GM12878 (cell line): ENCODE measurements around the gene ABCB9. TPM values are rescaled to one million over a fixed set of nuclear protein-coding genes. Genes with fewer than 3 reads are reported as not detected.
A peak's percentile ranks its signal among the peaks of the same experiment; 100 is the strongest.

ENCODE experiments used
- ATAC-seq: fragments of 200-7000 bp; cut with Tn5 transposase; 3 replicates; pipeline ENCODE4 v1.9.1; 2020; ENCODE audit warnings: mild to moderate bottlenecking, moderate library complexity
- BruUV-seq: library from RNA; stranded (reverse); fragments of 400-500 nt; replicated peaks from 2 replicates; lab custom pipeline; 2021; lab: Mats Ljungman, UMichigan
- CTCF ChIA-PET: fragments of 300-600 bp; sonication (Branson Sonifier 250); formaldehyde crosslinking; extraction: SDS; loops from one replicate; lab custom pipeline; 2021; ENCODE audit warnings: inconsistent platforms; lab: Yijun Ruan, JAX
- POLR2A ChIA-PET: fragments of 350-600 bp; formaldehyde crosslinking; extraction: SDS; loops from one replicate; lab custom pipeline; 2021; ENCODE audit warnings: inconsistent platforms; lab: Charles Lee
- RAD21 ChIA-PET: fragments of 300-600 bp; sonication (Branson Sonifier 250); formaldehyde crosslinking; loops from one replicate; lab custom pipeline; 2023; ENCODE audit warnings: antibody characterized with exemption; ENCODE audit not compliant: unreplicated experiment; lab: Charles Lee
- SMC1A ChIA-PET: fragments of 300-600 bp; sonication (Branson Sonifier 250); formaldehyde crosslinking; loops from one replicate; lab custom pipeline; 2023; ENCODE audit not compliant: unreplicated experiment, uncharacterized antibody; lab: Charles Lee
- DNase-seq: peaks from one replicate; pipeline ENCODE4 v3.0.0-alpha.2; 2011; ENCODE audit warnings: low read depth, low spot score
- FAIRE-seq: peaks from 3 replicates; lab custom pipeline; 2011; peaks lifted over from hg19 to GRCh38; lab: Jason Lieb, UNC
- H2AFZ ChIP-seq: 2 replicates; pipeline ENCODE4 v1.6.0; 2011; ENCODE audit warnings: low read depth, low read length, control low read depth; ENCODE audit not compliant: control insufficient read depth
- H3K27ac ChIP-seq: 2 replicates; pipeline ENCODE4 v1.5.1; 2011; ENCODE audit warnings: control low read depth; ENCODE audit not compliant: control insufficient read depth, insufficient read depth
- H3K27me3 ChIP-seq, 2 experiments: replicated peaks in 1 of 2; 2 replicates each; pipeline versions ENCODE4 v1.6.0 to v1.6.1; 2011; ENCODE audit warnings: low read length in 1 of 2; ENCODE audit not compliant: control insufficient read depth in 2 of 2, insufficient read depth in 2 of 2
- H3K36me3 ChIP-seq, 2 experiments: 2 replicates each; pipeline ENCODE4 v1.5.1; 2011; ENCODE audit warnings: low read length in 1 of 2; ENCODE audit not compliant: control insufficient read depth in 2 of 2, insufficient read depth in 2 of 2
- H3K4me1 ChIP-seq: 2 replicates; pipeline ENCODE4 v1.6.1; 2011; ENCODE audit warnings: mild to moderate bottlenecking, low read length, moderate library complexity, mixed read lengths; ENCODE audit not compliant: control insufficient read depth, insufficient read depth
- H3K4me2 ChIP-seq: 2 replicates; pipeline ENCODE4 v1.6.0; 2011; ENCODE audit warnings: control low read depth; ENCODE audit not compliant: control insufficient read depth, insufficient read depth
- H3K4me3 ChIP-seq: fragments of 200-600 bp; sonication (generic); 2 replicates; pipeline ENCODE4 v1.5.1; 2016
- H3K79me2 ChIP-seq: 2 replicates; pipeline ENCODE4 v1.6.0; 2011; ENCODE audit warnings: low read length; ENCODE audit not compliant: control insufficient read depth, insufficient read depth
- H3K9ac ChIP-seq: 2 replicates; pipeline ENCODE4 v1.8.0; 2011; ENCODE audit warnings: low read length, control low read depth, mixed read lengths; ENCODE audit not compliant: control insufficient read depth, insufficient read depth
- H3K9me3 ChIP-seq: replicated peaks from 3 replicates; pipeline ENCODE4 v1.5.1; 2011; ENCODE audit warnings: mild to moderate bottlenecking, low read length; ENCODE audit not compliant: control insufficient read depth, insufficient read depth
- H4K20me1 ChIP-seq: 2 replicates; pipeline ENCODE4 v1.6.0; 2011; ENCODE audit not compliant: control insufficient read depth, insufficient read depth
- ATF7 ChIP-seq: fragments of 450-650 bp; IDR thresholded peaks from 2 replicates; pipeline ENCODE4 v1.6.1; 2016; ENCODE audit warnings: low read depth, mild to moderate bottlenecking
- CBX3 ChIP-seq: fragments of 200-600 bp; sonication (generic); IDR thresholded peaks from 2 replicates; pipeline ENCODE4 v1.6.1; 2016; ENCODE audit warnings: low read depth, borderline replicate concordance
- GATAD2B ChIP-seq: fragments of 450-650 bp; conservative IDR thresholded peaks from 2 replicates; pipeline ENCODE4 v1.6.1; 2017; ENCODE audit warnings: low read depth, mild to moderate bottlenecking, moderate library complexity
- NFIC ChIP-seq: IDR thresholded peaks from 2 replicates; pipeline ENCODE4 v1.6.1; 2012; ENCODE audit warnings: low read depth, mild to moderate bottlenecking, inconsistent platforms, low read length, moderate library complexity
- POU2F2 ChIP-seq: IDR thresholded peaks from 3 replicates; pipeline ENCODE4 v1.6.1; 2011; ENCODE audit warnings: low read depth, mild to moderate bottlenecking, low read length, borderline replicate concordance
- RB1 ChIP-seq: fragments of 450-650 bp; formaldehyde crosslinking; IDR thresholded peaks from 2 replicates; pipeline ENCODE4 v1.6.1; 2017; ENCODE audit warnings: mild to moderate bottlenecking, borderline replicate concordance
- RBBP5 ChIP-seq: fragments of 200-600 bp; sonication (generic); conservative IDR thresholded peaks from 2 replicates; pipeline ENCODE4 v1.6.1; 2016
- SIX5 ChIP-seq: IDR thresholded peaks from 2 replicates; pipeline ENCODE4 v1.6.1; 2011; ENCODE audit warnings: mild to moderate bottlenecking, low read depth, low read length, moderate library complexity; ENCODE audit not compliant: severe bottlenecking
- SPI1 ChIP-seq: IDR thresholded peaks from 2 replicates; pipeline ENCODE4 v1.6.1; 2011; ENCODE audit warnings: low read depth, mild to moderate bottlenecking, low read length, moderate library complexity, borderline replicate concordance; ENCODE audit not compliant: insufficient read depth
- TCF3 ChIP-seq: IDR thresholded peaks from 2 replicates; pipeline ENCODE4 v1.6.1; 2012; ENCODE audit warnings: low read depth, mild to moderate bottlenecking, low read length, borderline replicate concordance; ENCODE audit not compliant: insufficient read depth
- USF2 ChIP-seq: IDR thresholded peaks from 2 replicates; pipeline ENCODE4 v1.6.1; 2011; ENCODE audit warnings: low read depth, low read length, improper control_type of control experiment, borderline replicate concordance
- YY1 ChIP-seq: IDR thresholded peaks from 2 replicates; pipeline ENCODE4 v1.6.1; 2011; ENCODE audit warnings: low read depth, mild to moderate bottlenecking, low read length
- WGBS: methylation state at CpG from one replicate; pipeline ENCODE4 v1.1.6; 2016; ENCODE audit warnings: low lambda C conversion rate; ENCODE audit not compliant: insufficient replicate concordance, insufficient coverage; ENCODE audit errors: missing lambda C conversion rate; 5-methylcytosine and 5-hydroxymethylcytosine counted together
- in situ Hi-C: fragments of 300-500 bp; cut with MboI; formaldehyde crosslinking; loops from 9 replicates; pipeline ENCODE4 v1.14.3; 2018; ENCODE audit warnings: mixed read lengths
- intact Hi-C: fragments of 100-400 bp; cut with micrococcal nuclease; formaldehyde crosslinking; loops from one replicate; pipeline ENCODE4 v1.14.2; 2022; ENCODE audit not compliant: unreplicated experiment
- polyA plus RNA-seq, 11 experiments: library from polyadenylated mRNA; depleted of rRNA in 4 of 11; unstranded in 6 of 11; stranded (reverse) in 5 of 11; fragments of >200 nt; fragmentation: Nextera tagmentation in 4 of 11; fragmentation: Illumina TruSeq in 1 of 11; extraction: Ambion mirVana in 4 of 11; extraction: Trizol in 1 of 11; gene quantifications; 1 replicate in 1 of 11; 2 replicates in 10 of 11; pipeline versions ENCODE4 v1.2.1 to v1.2.3, GENCODE V29; 2011 to 2016; ENCODE audit warnings: inconsistent platforms in 2 of 11, missing spikeins in 2 of 11, low read depth in 1 of 11
- total RNA-seq, 4 experiments: library from RNA; depleted of rRNA in 3 of 4; stranded (reverse); fragments of >200 nt in 3 of 4; fragmentation: Illumina TruSeq in 1 of 4; extraction: Trizol in 1 of 4; gene quantifications; 2 replicates each; pipeline versions ENCODE4 v1.2.1 to v1.2.3, GENCODE V29; 2013 to 2021
- TF ChIP-seq, protein P1 (sequence below): fragments of 450-650 bp; IDR thresholded peaks from 2 replicates; pipeline ENCODE4 v1.6.1; 2017; ENCODE audit warnings: borderline replicate concordance

ABCB9 gene
- total and polyA plus RNA-seq, 10 of the 15 experiments (the other 5 are each of a cell fraction or from before 2014, with no cell fraction given): 0.37 to 4.9 (median 3.1) TPM

GRCh38 chr12:122965321-122965751 is 927 bp downstream of the ABCB9 start:
- SMC1A ChIA-PET: interaction anchor here (0.6 to 1.7 kb wide), 3 partner anchors 9 to 104 kb away, joined by 3 to 7 read pairs (median 3); no protein-coding TSS in a partner anchor
- intact Hi-C loops: no loop called here

DNA sequence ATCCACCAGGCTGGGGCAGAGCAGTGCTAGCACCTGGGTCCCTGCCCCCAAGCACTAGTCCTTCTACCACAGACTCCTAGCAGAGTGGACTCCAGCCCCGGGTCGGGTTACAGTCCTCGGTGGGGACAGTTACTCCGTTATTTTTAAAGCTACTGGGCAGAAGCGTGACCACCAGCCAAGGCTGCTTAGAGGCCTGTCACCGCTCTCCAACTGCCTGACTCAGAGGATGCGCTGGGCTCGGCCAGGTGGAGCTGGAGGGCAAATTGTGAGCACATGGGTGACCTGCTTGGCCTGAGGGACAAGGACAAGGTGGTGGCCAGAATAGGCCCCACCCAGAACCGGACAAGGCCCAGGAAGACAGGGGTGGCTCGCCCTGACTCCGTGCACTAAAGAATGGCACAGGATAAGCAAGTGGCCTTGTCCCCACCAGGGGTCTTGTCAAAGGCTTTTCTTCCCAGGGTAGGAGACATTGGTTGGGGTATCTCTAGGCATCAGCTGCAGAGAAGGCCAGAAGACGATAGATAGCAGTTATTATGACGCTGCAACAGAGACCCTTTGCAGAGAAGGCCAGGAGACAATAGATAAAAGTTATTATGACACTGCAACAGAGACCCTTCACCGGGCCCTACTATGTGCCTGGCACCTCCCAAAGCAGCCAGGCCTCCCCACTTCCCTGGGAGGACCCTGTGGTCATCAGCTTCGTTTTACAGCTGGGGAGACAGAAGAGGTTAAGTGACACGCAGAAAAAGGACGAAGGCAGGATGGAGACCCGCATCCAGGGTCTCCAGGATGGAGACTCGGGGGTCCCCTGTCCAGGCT is 1.6 kb downstream of the ABCB9 start:
- Histone ChIP-seq H3K9me3 (no peaks in the 10 kb centered on the region), H3K79me2 (no peaks in the 10 kb centered on the region), H3K4me2 (no peak overlapping the region), H3K4me3 (no peak overlapping the region), H4K20me1 (peaks cover 3% of the 10 kb centered on the region), H3K4me1 (peaks cover 4% of the 10 kb centered on the region; the same call in 1 of the 2 replicates), H3K36me3 (no peaks in the 10 kb centered on the region), H3K27ac (no peak overlapping the region), H3K9ac (no peak overlapping the region), H2AFZ (no peak overlapping the region), H3K27me3 (no peaks in the 10 kb centered on the region)
- 46% methylated on average over 19 of the region's 19 CpGs for WGBS
- intact Hi-C loops: no loop called here
- no TSS peak for BruUV-seq
- POLR2A ChIA-PET: interaction anchor here (0.7 kb wide), 1 partner anchor 10 kb away, joined by 3 read pairs; no protein-coding TSS in a partner anchor
- CTCF ChIA-PET: interaction anchor here (0.7 to 1.4 kb wide), 2 partner anchors 11 to 171 kb away, joined by 3 read pairs; no protein-coding TSS in a partner anchor
- no peak for FAIRE-seq
- DNase-seq: no peak
- no peak for ATAC-seq
- SMC1A ChIA-PET: interaction anchor here (0.6 to 1.7 kb wide), 3 partner anchors 10 to 104 kb away, joined by 3 to 7 read pairs (median 3); no protein-coding TSS in a partner anchor
- in situ Hi-C loops: no loop called here
- RAD21 ChIA-PET: interaction anchor here (0.9 to 1.0 kb wide), 2 partner anchors 84 to 117 kb away, joined by 3 read pairs; no protein-coding TSS in a partner anchor
- TF ChIP-seq RB1 (no peak), NFIC (no peak), RBBP5 (no peak), ATF7 (no peak), USF2 (no peak), CBX3 (no peak), POU2F2 (no peak), YY1 (no peak), TCF3 (no peak), SIX5 (no peak), SPI1 (no peak)
- TF ChIP-seq, protein P1, sequence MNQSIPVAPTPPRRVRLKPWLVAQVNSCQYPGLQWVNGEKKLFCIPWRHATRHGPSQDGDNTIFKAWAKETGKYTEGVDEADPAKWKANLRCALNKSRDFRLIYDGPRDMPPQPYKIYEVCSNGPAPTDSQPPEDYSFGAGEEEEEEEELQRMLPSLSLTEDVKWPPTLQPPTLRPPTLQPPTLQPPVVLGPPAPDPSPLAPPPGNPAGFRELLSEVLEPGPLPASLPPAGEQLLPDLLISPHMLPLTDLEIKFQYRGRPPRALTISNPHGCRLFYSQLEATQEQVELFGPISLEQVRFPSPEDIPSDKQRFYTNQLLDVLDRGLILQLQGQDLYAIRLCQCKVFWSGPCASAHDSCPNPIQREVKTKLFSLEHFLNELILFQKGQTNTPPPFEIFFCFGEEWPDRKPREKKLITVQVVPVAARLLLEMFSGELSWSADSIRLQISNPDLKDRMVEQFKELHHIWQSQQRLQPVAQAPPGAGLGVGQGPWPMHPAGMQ: no peak

More at GRCh38 chr12:122965321-122965751, 927 bp downstream of the ABCB9 start:
- Histone ChIP-seq H3K79me2 (no peaks in the 10 kb centered on the region), H3K9me3 (no peaks in the 10 kb centered on the region), H2AFZ (no peak overlapping the region), H3K4me2 (no peak overlapping the region), H3K4me1 (peaks cover 4% of the 10 kb centered on the region; the same call in 1 of the 2 replicates), H3K27me3 (no peaks in the 10 kb centered on the region), H3K4me3 (no peak overlapping the region), H3K27ac (no peak overlapping the region), H4K20me1 (peaks cover 3% of the 10 kb centered on the region), H3K9ac (no peak overlapping the region), H3K36me3 (no peaks in the 10 kb centered on the region)
- ATAC-seq (0 out of 3 replicates have a peak, but pooled peaks have one; percentile 9), FAIRE-seq (no peak), DNase-seq (no peak)
- in situ Hi-C loops: no loop called here
- no TSS peak for BruUV-seq
- CTCF ChIA-PET: no interaction called here
- TF ChIP-seq GATAD2B: no peak
- RAD21 ChIA-PET: interaction anchor here (1.0 kb wide), 1 partner anchor 84 kb away, joined by 3 read pairs; no protein-coding TSS in a partner anchor
- 58% methylated on average over 10 of the region's 12 CpGs for WGBS
- POLR2A ChIA-PET: interaction anchor here (0.7 to 1.0 kb wide), 2 partner anchors 9 to 19 kb away, joined by 3 read pairs; no protein-coding TSS in a partner anchor
